ENCODE measurements around the gene PFAS. TPM values are rescaled to one million over a fixed set of nuclear protein-coding genes. Genes with fewer than 3 reads are reported as not detected.

Gene PFAS
- total and polyA plus RNA-seq, 2 of the 8 experiments (the other 6 are each of a cell fraction or from before 2014, with no cell fraction given), result 88.4 to 248 TPM

GRCh38 chr17:8222630-8223355 lies 26.3 kb upstream of the PFAS start (continued):
- no peak; the same call in none of the 2 replicates for TF ChIP-seq MAX (IDR thresholded peaks at IDR 0.05)
- peak; percentile 41; the same call in 1 of the 2 replicates for TF ChIP-seq NRF1 (IDR thresholded peaks at IDR 0.05; ENCODE audit: low read depth, low read length)
